MCF 10A (cell line): ENCODE measurements around the gene TRIM45. TPM values are rescaled to one million over a fixed set of nuclear protein-coding genes. Genes with fewer than 3 reads are reported as not detected.

Source experiments
- BruUV-seq: library from RNA; stranded (reverse); fragments of 400-500 nt; replicated peaks from 2 replicates; lab custom pipeline; 2021; lab: Mats Ljungman, UMichigan
- CTCF ChIA-PET: fragments of 300-600 bp; sonication (Branson Sonifier 250); formaldehyde crosslinking; extraction: SDS; loops from one replicate; lab custom pipeline; 2021; ENCODE audit warnings: antibody characterized with exemption, inconsistent platforms; lab: Yijun Ruan, JAX
- POLR2A ChIA-PET: fragments of 300-600, 350-650 bp; sonication (Branson Sonifier 250); formaldehyde crosslinking; extraction: SDS; loops from one replicate; lab custom pipeline; 2020; ENCODE audit warnings: antibody characterized with exemption, inconsistent platforms; lab: Yijun Ruan, JAX
- DNase-seq: peaks from one replicate; pipeline ENCODE4 v3.0.0-alpha.2; 2018; ENCODE audit not compliant: unreplicated experiment
- H3K27ac Mint-ChIP-seq: one replicate; pipeline ENCODE4 v1.8.0; 2022; ENCODE audit warnings: mild to moderate bottlenecking, low read depth, mixed read lengths; ENCODE audit not compliant: unreplicated experiment
- H3K27me3 Mint-ChIP-seq: one replicate; pipeline ENCODE4 v1.8.0; 2022; ENCODE audit warnings: mixed read lengths; ENCODE audit not compliant: insufficient read depth, unreplicated experiment
- H3K36me3 Mint-ChIP-seq: one replicate; pipeline ENCODE4 v1.8.0; 2022; ENCODE audit warnings: mild to moderate bottlenecking, moderate library complexity, mixed read lengths; ENCODE audit not compliant: insufficient read depth, unreplicated experiment
- H3K4me1 Mint-ChIP-seq: one replicate; pipeline ENCODE4 v1.8.0; 2022; ENCODE audit warnings: mixed read lengths; ENCODE audit not compliant: insufficient read depth, unreplicated experiment
- H3K4me3 Mint-ChIP-seq: one replicate; pipeline ENCODE4 v1.8.0; 2022; ENCODE audit warnings: mild to moderate bottlenecking, moderate library complexity, mixed read lengths; ENCODE audit not compliant: unreplicated experiment
- H3K9me3 Mint-ChIP-seq: one replicate; pipeline ENCODE4 v1.8.0; 2022; ENCODE audit warnings: mixed read lengths; ENCODE audit not compliant: unreplicated experiment
- CTCF ChIP-seq: fragments of 200-600 bp; IDR thresholded peaks from one replicate; pipeline ENCODE4 v1.8.0; 2022; ENCODE audit warnings: antibody characterized with exemption, mild to moderate bottlenecking; ENCODE audit not compliant: unreplicated experiment
- intact Hi-C: fragments of 100-400 bp; cut with micrococcal nuclease; formaldehyde crosslinking; loops from 2 replicates; pipeline ENCODE4 v1.14.1; 2022
- total RNA-seq: library from RNA; stranded (reverse); gene quantifications from 2 replicates; pipeline ENCODE4 v1.2.3, GENCODE V29; 2022

TRIM45 gene
- total RNA-seq, 1 experiment from 2014 or later, result 1.6 TPM

GRCh38 chr1:117087686-117088085 lies 33.9 kb downstream of the TRIM45 start:
- Mint-ChIP-seq H3K27ac (no peak overlapping the region), H3K27me3 (no peaks in the 10 kb centered on the region), H3K4me1 (peaks cover under 1% of the 10 kb centered on the region), H3K9me3 (no peaks in the 10 kb centered on the region), H3K36me3 (peaks cover 18% of the 10 kb centered on the region), H3K4me3 (no peak overlapping the region)
- ChIA-PET POLR2A (no interaction called here), CTCF (interaction anchor here (0.7 kb wide), 1 partner anchor 25 kb away, joined by 3 read pairs; no protein-coding TSS in a partner anchor)
- intact Hi-C loops, result no loop called here
- no TSS peak for BruUV-seq
- DNase-seq, result no peak
- TF ChIP-seq CTCF, result no peak

GRCh38 chr1:117084231-117084630 lies 37.3 kb downstream of the TRIM45 start:
- no peak overlapping the region for H3K4me3 Mint-ChIP-seq
- no peaks in the 10 kb centered on the region for H3K9me3 Mint-ChIP-seq
- H3K27me3 Mint-ChIP-seq, result no peaks in the 10 kb centered on the region
- peaks cover 33% of the 10 kb centered on the region for H3K36me3 Mint-ChIP-seq
- intact Hi-C loops, result no loop called here
- no peak overlapping the region for H3K27ac Mint-ChIP-seq
- ChIA-PET CTCF (interaction anchor here (0.5 to 0.6 kb wide), 2 partner anchors 303 to 360 kb away, joined by 3 read pairs; no protein-coding TSS in a partner anchor), POLR2A (no interaction called here)
- BruUV-seq, result no TSS peak
- TF ChIP-seq CTCF, result no peak
- DNase-seq, result no peak
- no peaks in the 10 kb centered on the region for H3K4me1 Mint-ChIP-seq

- CTCF ChIA-PET, result interaction anchor here (0.7 to 1.0 kb wide), 2 partner anchors 12 to 561 kb away, joined by 3 read pairs; no protein-coding TSS in a partner anchor
- Mint-ChIP-seq H3K9me3 (no peaks in the 10 kb centered on the region), H3K27me3 (no peaks in the 10 kb centered on the region), H3K36me3 (peaks cover 69% of the 10 kb centered on the region), H3K4me1 (peaks cover 10% of the 10 kb centered on the region), H3K27ac (peak overlapping the region; percentile 61), H3K4me3 (no peak overlapping the region)
- POLR2A ChIA-PET, result interaction anchor here (1.5 kb wide), 1 partner anchor 19 kb away, joined by 6 read pairs; the partner anchor contains the start of gene TTF2
- intact Hi-C loops, result no loop called here
- BruUV-seq, result no TSS peak
- TF ChIP-seq CTCF, result no peak
- DNase-seq, result no peak
Observed at GRCh38 chr1:117079737-117080136, 41.8 kb downstream of the TRIM45 start.

GRCh38 chr1:117077267-117077666 lies 44.3 kb downstream of the TRIM45 start:
- CTCF ChIA-PET, result interaction anchor here (0.7 to 1.5 kb wide), 7 partner anchors 8 to 207 kb away, joined by 3 to 10 read pairs (median 5); no protein-coding TSS in a partner anchor
- TF ChIP-seq CTCF, result no peak
- peaks cover 62% of the 10 kb centered on the region for H3K36me3 Mint-ChIP-seq
- H3K27ac Mint-ChIP-seq, result peak overlapping the region; percentile 80
- H3K9me3 Mint-ChIP-seq, result no peaks in the 10 kb centered on the region
- peak; percentile 87 for DNase-seq
- POLR2A ChIA-PET, result interaction anchor here (0.5 to 2.6 kb wide), 9 partner anchors 14 to 208 kb away, joined by 3 to 34 read pairs (median 3); partner anchors contain the start of gene TTF2
- no peaks in the 10 kb centered on the region for H3K27me3 Mint-ChIP-seq
- intact Hi-C loops, result loop anchor here (1.0 kb wide), 1 partner anchor 16 kb away; no protein-coding TSS in a partner anchor
- no peak overlapping the region for H3K4me3 Mint-ChIP-seq
- BruUV-seq, result no TSS peak
- peaks cover 10% of the 10 kb centered on the region for H3K4me1 Mint-ChIP-seq
